ENCODE measurements around the gene SIRT2. TPM values are rescaled to one million over a fixed set of nuclear protein-coding genes. Genes with fewer than 3 reads are reported as not detected.

The SIRT2 gene
- total and polyA plus RNA-seq, 2 of the 13 experiments (the other 11 are each of a cell fraction or from before 2014, with no cell fraction given), result 22.3 to 26.1 TPM

- no peak for TF ChIP-seq ZC3H13 (CRISPR knock-in tag; IDR thresholded peaks at IDR 0.05)
- no peak for TF ChIP-seq RXRA (CRISPR knock-in tag; IDR thresholded peaks at IDR 0.05)
- TF ChIP-seq CAMTA2 (CRISPR knock-in tag; IDR thresholded peaks at IDR 0.05; ENCODE audit: borderline replicate concordance), result no peak
- peak; percentile 4; the same call in 1 of the 2 replicates for TF ChIP-seq ZNF331 (CRISPR knock-in tag; IDR thresholded peaks at IDR 0.05)
- no peak for TF ChIP-seq ZBTB7A (CRISPR knock-in tag; IDR thresholded peaks at IDR 0.05)
- TF ChIP-seq ZNF547 (CRISPR knock-in tag; IDR thresholded peaks at IDR 0.05), result no peak
- no peak for TF ChIP-seq REPIN1 (CRISPR knock-in tag; IDR thresholded peaks at IDR 0.05; ENCODE audit: borderline replicate concordance, low read depth)
- TF ChIP-seq ERF (CRISPR knock-in tag; IDR thresholded peaks at IDR 0.05), result no peak
- TF ChIP-seq SALL1 (CRISPR knock-in tag; IDR thresholded peaks at IDR 0.05), result no peak
- TF ChIP-seq BCL3 (CRISPR knock-in tag; IDR thresholded peaks at IDR 0.05), result no peak
These were observed 1.3 kb upstream of the SIRT2 start (continued) for GRCh38 chr19:38900743-38901190.

- TSS peak; percentile 89 for BruUV-seq (replicated peaks)
- CTCF ChIA-PET (ENCODE audit: low intra/inter-chr PET ratio, low total read pairs), result no interaction called here
- intact Hi-C loops (cut with micrococcal nuclease; ENCODE audit: unreplicated experiment), result no loop called here
- H3K27me3 ChIP-seq (ENCODE audit: control insufficient read depth in 1 of 2, insufficient read depth in 2 of 2, low read length in 2 of 2), result no peaks in the 10 kb centered on the region; a peak in 1 of 5 replicates
- peaks cover 1% of the 10 kb centered on the region for H3K79me2 ChIP-seq (ENCODE audit: insufficient read depth, low read length)
- 1% methylated on average over 8 of the region's 8 CpGs for WGBS (ENCODE audit: low lambda C conversion rate)
- FAIRE-seq, result peak; percentile 23
- H3K9ac ChIP-seq (ENCODE audit: insufficient read depth, low read depth, low read length), result peak overlapping the region; percentile 72
- in situ Hi-C loops (cut with HindIII; ENCODE audit: extremely low pct_ligation_motif_present, low pct_unique_long_range_greater_than_20kb), result loop anchor here (25.0 kb wide), 1 partner anchor 163 kb away; the partner anchor contains the start of gene CAPN12
- H3K4me1 ChIP-seq (ENCODE audit: insufficient read depth, low read length), result peaks cover 37% of the 10 kb centered on the region
- H3K36me3 ChIP-seq (replicated peaks in 1 of 2; ENCODE audit: control insufficient read depth in 1 of 2, insufficient read depth in 2 of 2, low read length in 2 of 2), result peaks cover 2 to 6% of the 10 kb centered on the region in 2 experiments; a peak in 3 of 5 replicates
- POLR2A ChIA-PET, result interaction anchor here (0.7 to 2.5 kb wide), 17 partner anchors 17 to 281 kb away, joined by 3 to 24 read pairs (median 4); partner anchors contain the start of genes ACTN4, ECH1, EIF3K and FBXO17
- no peak for ATAC-seq
- H3K9me3 ChIP-seq (ENCODE audit: low read length), result no peaks in the 10 kb centered on the region
- no peaks in the 10 kb centered on the region for H4K20me1 ChIP-seq (ENCODE audit: insufficient read depth, low read length)
- H3K4me3 ChIP-seq (replicated peaks in 1 of 3; ENCODE audit: insufficient read depth in 1 of 3, low read depth in 2 of 3, low read length in 3 of 3), result peak overlapping the region; percentile 73 to 87 (median 83)
- no peak for DNase-seq (ENCODE audit: low spot score)
- H3K4me2 ChIP-seq (ENCODE audit: low read depth, low read length), result peak overlapping the region; percentile 79
- H3K27ac ChIP-seq (ENCODE audit: extremely low read length, insufficient read depth, low read length), result peak overlapping the region; percentile 73
- H2AFZ ChIP-seq (ENCODE audit: low read length), result no peak overlapping the region
- TF ChIP-seq ZNF770 (CRISPR knock-in tag; IDR thresholded peaks at IDR 0.05), result no peak
- TF ChIP-seq SRSF4 (IDR thresholded peaks at IDR 0.05; ENCODE audit: low read depth, low read length, poor library complexity, severe bottlenecking), result no peak
- 0 out of 2 replicates have a peak, but pooled peaks have one; percentile 3 for TF ChIP-seq TBX2 (CRISPR knock-in tag; IDR thresholded peaks at IDR 0.05; ENCODE audit: borderline replicate concordance)
- TF ChIP-seq TCF12 (IDR thresholded peaks at IDR 0.05), result no peak
- no peak for TF ChIP-seq TCF12 (CRISPR knock-in tag; IDR thresholded peaks at IDR 0.05)
- no peak for TF ChIP-seq NAIF1 (CRISPR knock-in tag; IDR thresholded peaks at IDR 0.05; ENCODE audit: borderline replicate concordance)
- no peak for TF ChIP-seq SALL1 (CRISPR knock-in tag; IDR thresholded peaks at IDR 0.05)
- TF ChIP-seq POGK (CRISPR knock-in tag; conservative IDR thresholded peaks at IDR 0.05), result no peak
- TF ChIP-seq TMF1 (CRISPR knock-in tag; IDR thresholded peaks at IDR 0.05; ENCODE audit: low read depth), result no peak
- no peak for TF ChIP-seq PTBP1 (IDR thresholded peaks at IDR 0.05; ENCODE audit: low read depth, low read length, poor library complexity, severe bottlenecking)
These were observed 798 bp upstream of the SIRT2 start for GRCh38 chr19:38900202-38900629.

All from HepG2 (cell line).